GM18505 (cell line): ENCODE data around the gene TFAP2C.
"Not testable (repeated sequence)": the region's sequence is repeated elsewhere in the genome, so short reads cannot be mapped to it uniquely, and the experiment has no call there.

Experiments
- ATAC-seq: cut with Tn5 transposase; IDR thresholded peaks from one replicate; pipeline ENCODE4 v1.9.1; 2021; ENCODE audit not compliant: unreplicated experiment
- POLR2A ChIP-seq: IDR thresholded peaks from 4 replicates; pipeline ENCODE4 v1.6.1; 2011; ENCODE audit warnings: borderline replicate concordance; ENCODE audit not compliant: insufficient read depth, insufficient read length; ENCODE audit errors: extremely low read depth

TFAP2C gene

GRCh38 chr20:56653211-56653610 lies 24.1 kb downstream of the TFAP2C start:
- no peak for ATAC-seq
- no peak for TF ChIP-seq POLR2A

GRCh38 chr20:56656632-56657031 lies 27.5 kb downstream of the TFAP2C start:
- TF ChIP-seq POLR2A: no peak
- no peak for ATAC-seq

GRCh38 chr20:56657879-56658278 lies 28.8 kb downstream of the TFAP2C start:
- no peak for TF ChIP-seq POLR2A
- no peak for ATAC-seq

- not testable (repeated sequence) for ATAC-seq
Observed at GRCh38 chr20:56658341-56658947, 29.3 kb downstream of the TFAP2C start.

GRCh38 chr20:56663660-56664059 lies 34.6 kb downstream of the TFAP2C start:
- no peak for ATAC-seq

GRCh38 chr20:56664796-56665195 lies 35.7 kb downstream of the TFAP2C start:
- no peak for ATAC-seq
- no peak for TF ChIP-seq POLR2A

More at GRCh38 chr20:56663660-56664059, 34.6 kb downstream of the TFAP2C start:
- TF ChIP-seq POLR2A: no peak

- no peak for TF ChIP-seq POLR2A
- ATAC-seq: no peak
Observed at GRCh38 chr20:56665806-56666205, 36.7 kb downstream of the TFAP2C start.

- ATAC-seq: no peak
- no peak for TF ChIP-seq POLR2A
Observed at GRCh38 chr20:56673450-56673849, 44.3 kb downstream of the TFAP2C start.

GRCh38 chr20:56676001-56676400 lies 46.9 kb downstream of the TFAP2C start:
- no peak for ATAC-seq
- TF ChIP-seq POLR2A: no peak

GRCh38 chr20:56676679-56677078 lies 47.6 kb downstream of the TFAP2C start:
- no peak for TF ChIP-seq POLR2A
- no peak for ATAC-seq

GRCh38 chr20:56683077-56683865 lies 54.2 kb downstream of the TFAP2C start:
- ATAC-seq: no peak
- TF ChIP-seq POLR2A: no peak

- no peak for ATAC-seq
- no peak for TF ChIP-seq POLR2A
Observed at GRCh38 chr20:56685879-56686278, 56.8 kb downstream of the TFAP2C start.

- TF ChIP-seq POLR2A: no peak
Observed at GRCh38 chr20:56687061-56687460, 58.0 kb downstream of the TFAP2C start.

GRCh38 chr20:56688106-56688505 lies 59.0 kb downstream of the TFAP2C start:
- ATAC-seq: no peak
- no peak for TF ChIP-seq POLR2A

More at GRCh38 chr20:56687061-56687460, 58.0 kb downstream of the TFAP2C start:
- ATAC-seq: no peak
